Mesenchymal stem cell (in vitro differentiated cells and primary cell): ENCODE data around the gene KLHL18.
"Not testable (repeated sequence)": the region's sequence is repeated elsewhere in the genome, so short reads cannot be mapped to it uniquely, and the experiment has no call there.

ENCODE experiments used
- DNase-seq: peaks from one replicate; pipeline ENCODE4 v3.0.0-alpha.2; 2013
- H2AFZ ChIP-seq: one replicate; pipeline ENCODE4 v1.6.1; 2013; ENCODE audit warnings: low read depth, mild to moderate bottlenecking, control low read depth, inconsistent platforms, low read length, moderate library complexity
- H2AK5ac ChIP-seq: 2 replicates; pipeline ENCODE4 v1.6.1; 2013; ENCODE audit warnings: low read length, moderate library complexity, mild to moderate bottlenecking, inconsistent platforms; ENCODE audit not compliant: severe bottlenecking
- H2BK120ac ChIP-seq: one replicate; pipeline ENCODE4 v1.6.1; 2013; ENCODE audit warnings: low read depth, mild to moderate bottlenecking, inconsistent platforms, low read length, moderate library complexity
- H2BK12ac ChIP-seq, 2 experiments: one replicate each; pipeline ENCODE4 v1.6.1; 2013; ENCODE audit warnings: inconsistent platforms in 2 of 2, low read length in 2 of 2, mild to moderate bottlenecking in 2 of 2, moderate library complexity in 2 of 2, control low read depth in 1 of 2
- H2BK15ac ChIP-seq: one replicate; pipeline ENCODE4 v1.6.1; 2013; ENCODE audit warnings: mild to moderate bottlenecking, low read depth, inconsistent platforms; ENCODE audit not compliant: poor library complexity, severe bottlenecking
- H2BK5ac ChIP-seq: 2 replicates; pipeline ENCODE4 v1.6.1; 2013; ENCODE audit warnings: low read depth, mild to moderate bottlenecking, low read length, control low read depth, inconsistent platforms; ENCODE audit not compliant: poor library complexity, severe bottlenecking
- H3K14ac ChIP-seq, 2 experiments: one replicate each; pipeline ENCODE4 v1.6.1; 2013; ENCODE audit warnings: inconsistent platforms in 2 of 2, low read length in 2 of 2, control low read depth in 1 of 2, mild to moderate bottlenecking in 1 of 2, moderate library complexity in 1 of 2
- H3K18ac ChIP-seq, 2 experiments: one replicate each; pipeline ENCODE4 v1.6.1; 2013; ENCODE audit warnings: inconsistent platforms in 2 of 2, low read length in 2 of 2, control low read depth in 1 of 2, low read depth in 1 of 2, mild to moderate bottlenecking in 1 of 2
- H3K23ac ChIP-seq, 2 experiments: one replicate each; pipeline ENCODE4 v1.6.1; 2013; ENCODE audit warnings: inconsistent platforms in 2 of 2, low read length in 2 of 2, mild to moderate bottlenecking in 2 of 2, moderate library complexity in 2 of 2, control low read depth in 1 of 2
- H3K27ac ChIP-seq: 2 replicates; pipeline ENCODE4 v1.5.1; 2013; ENCODE audit warnings: mild to moderate bottlenecking, moderate library complexity, low read length, control low read depth, inconsistent platforms; ENCODE audit not compliant: poor library complexity, severe bottlenecking
- H3K27me3 ChIP-seq, 2 experiments: 2 replicates each; pipeline versions ENCODE4 v1.6.1 to v1.7.0; 2013; ENCODE audit warnings: low read length in 2 of 2, mild to moderate bottlenecking in 2 of 2, moderate library complexity in 2 of 2, control low read depth in 1 of 2, inconsistent platforms in 1 of 2; ENCODE audit not compliant: control insufficient read depth in 1 of 2, insufficient read depth in 1 of 2
- H3K36me3 ChIP-seq, 2 experiments: 2 replicates each; pipeline versions ENCODE4 v1.6.1 to v1.7.0; 2013; ENCODE audit warnings: low read length in 2 of 2, control low read depth in 1 of 2, inconsistent platforms in 1 of 2, low read depth in 1 of 2, mild to moderate bottlenecking in 1 of 2; ENCODE audit not compliant: insufficient read depth in 2 of 2, control insufficient read depth in 1 of 2
- H3K4ac ChIP-seq, 2 experiments: one replicate each; pipeline ENCODE4 v1.6.1; 2013; ENCODE audit warnings: inconsistent platforms in 2 of 2, low read length in 2 of 2, mild to moderate bottlenecking in 2 of 2, moderate library complexity in 2 of 2, control low read depth in 1 of 2, low read depth in 1 of 2
- H3K4me1 ChIP-seq: 2 replicates; pipeline ENCODE4 v1.6.1; 2013; ENCODE audit warnings: low read depth, low read length, control low read depth; ENCODE audit not compliant: control insufficient read depth, insufficient read depth
- H3K4me2 ChIP-seq: 2 replicates; pipeline ENCODE4 v1.6.1; 2013; ENCODE audit warnings: low read length, mild to moderate bottlenecking, inconsistent platforms; ENCODE audit not compliant: poor library complexity, severe bottlenecking
- H3K4me3 ChIP-seq, 2 experiments: 2 replicates each; pipeline versions ENCODE4 v1.5.1 to v1.7.0; 2013; ENCODE audit warnings: low read length in 2 of 2, mild to moderate bottlenecking in 2 of 2, control low read depth in 1 of 2, low read depth in 1 of 2; ENCODE audit not compliant: insufficient read depth in 1 of 2
- H3K79me1 ChIP-seq: replicated peaks from 2 replicates; pipeline ENCODE4 v1.6.1; 2013; ENCODE audit warnings: mild to moderate bottlenecking, control low read depth, low read length, inconsistent platforms; ENCODE audit not compliant: poor library complexity, severe bottlenecking
- H3K9ac ChIP-seq: 2 replicates; pipeline ENCODE4 v1.7.0; 2013; ENCODE audit warnings: mild to moderate bottlenecking, low read length, moderate library complexity
- H3K9me3 ChIP-seq: 2 replicates; pipeline ENCODE4 v1.7.0; 2013; ENCODE audit warnings: mild to moderate bottlenecking, low read length; ENCODE audit not compliant: control insufficient read depth
- H4K8ac ChIP-seq: one replicate; pipeline ENCODE4 v1.6.1; 2013; ENCODE audit warnings: inconsistent platforms, mild to moderate bottlenecking, low read length, moderate library complexity
- H4K91ac ChIP-seq: one replicate; pipeline ENCODE4 v1.6.1; 2013; ENCODE audit warnings: mild to moderate bottlenecking, low read length, inconsistent platforms
- WGBS: methylation state at CpG from one replicate; pipeline ENCODE4 v1.1.7; 2013; ENCODE audit warnings: mixed read lengths; 5-methylcytosine and 5-hydroxymethylcytosine counted together

The KLHL18 gene

DNA sequence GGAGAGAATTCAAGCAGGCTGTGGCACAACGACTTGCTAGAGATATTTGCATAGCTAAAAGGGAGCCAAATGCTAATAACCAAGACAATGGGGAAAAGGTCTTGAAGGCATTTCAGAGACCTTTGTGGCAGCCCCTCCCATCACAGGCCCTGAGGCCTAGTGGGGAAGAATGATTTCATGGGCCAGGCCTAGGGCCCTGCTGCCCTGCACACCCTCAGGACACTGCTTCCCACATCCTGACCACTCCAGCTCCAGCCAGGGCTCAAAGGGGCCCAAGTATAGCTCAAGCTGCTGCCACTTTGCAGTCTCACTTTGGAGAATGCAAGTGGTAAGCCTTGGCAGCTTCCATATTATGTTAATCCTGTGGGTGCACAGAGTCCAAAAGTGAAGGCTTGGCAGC lies 76.6 kb downstream of the KLHL18 start:
- H3K23ac ChIP-seq, result no peak overlapping the region
- DNase-seq, result no peak
- 71% methylated on average over 1 of the region's 1 CpG for WGBS
- no peak overlapping the region for H2AK5ac ChIP-seq
- no peaks in the 10 kb centered on the region for H3K4me1 ChIP-seq
- no peak overlapping the region for H4K8ac ChIP-seq
- H3K4me3 ChIP-seq, result peak overlapping the region in 1 of 2 experiments; percentile 18
- no peaks in the 10 kb centered on the region for H3K27me3 ChIP-seq
- no peak overlapping the region for H2BK15ac ChIP-seq
- H4K91ac ChIP-seq, result no peak overlapping the region
- no peak overlapping the region for H2BK120ac ChIP-seq
- no peaks in the 10 kb centered on the region for H3K79me1 ChIP-seq
- H3K9ac ChIP-seq, result no peak overlapping the region
- no peak overlapping the region for H2BK5ac ChIP-seq
- peaks cover 29% of the 10 kb centered on the region for H3K9me3 ChIP-seq
- H2BK12ac ChIP-seq, result no peak overlapping the region
- H3K4ac ChIP-seq, result no peak overlapping the region
- no peak overlapping the region for H3K4me2 ChIP-seq
- H3K14ac ChIP-seq, result no peak overlapping the region
- no peak overlapping the region for H3K18ac ChIP-seq
- H3K27ac ChIP-seq, result no peak overlapping the region
- no peak overlapping the region for H2AFZ ChIP-seq
- peaks cover 0 to 3% of the 10 kb centered on the region in 2 experiments for H3K36me3 ChIP-seq

- not testable (repeated sequence) for H2AFZ ChIP-seq, H3K18ac ChIP-seq, H3K36me3 ChIP-seq, H3K27ac ChIP-seq, H3K4me2 ChIP-seq, H4K91ac ChIP-seq, H2AK5ac ChIP-seq, H3K4me1 ChIP-seq, H2BK120ac ChIP-seq, DNase-seq, H2BK12ac ChIP-seq, H3K27me3 ChIP-seq, H2BK5ac ChIP-seq, H3K23ac ChIP-seq, H3K14ac ChIP-seq, H3K79me1 ChIP-seq, H3K4ac ChIP-seq, H2BK15ac ChIP-seq, H4K8ac ChIP-seq, H3K9ac ChIP-seq
- peaks cover 29% of the 10 kb centered on the region for H3K9me3 ChIP-seq
- H3K4me3 ChIP-seq, result peak overlapping the region in 1 of 2 experiments; percentile 18
- 83% methylated on average over 4 of the region's 4 CpGs for WGBS
Measured at GRCh38 chr3:47360110-47360517, 77.4 kb downstream of the KLHL18 start.

GRCh38 chr3:47362701-47363100 lies 80.0 kb downstream of the KLHL18 start:
- Histone ChIP-seq H3K27ac (no peak overlapping the region), H2BK120ac (no peak overlapping the region), H2BK15ac (no peak overlapping the region), H2BK5ac (no peak overlapping the region), H2AK5ac (no peak overlapping the region), H3K36me3 (peaks cover 0 to 3% of the 10 kb centered on the region in 2 experiments), H3K4me3 (no peak overlapping the region), H3K27me3 (no peaks in the 10 kb centered on the region), H3K9me3 (peaks cover 25% of the 10 kb centered on the region), H3K79me1 (no peaks in the 10 kb centered on the region), H3K14ac (no peak overlapping the region), H3K23ac (no peak overlapping the region), H3K9ac (no peak overlapping the region), H4K91ac (no peak overlapping the region), H3K4me2 (no peak overlapping the region), H2BK12ac (no peak overlapping the region), H3K4ac (no peak overlapping the region), H4K8ac (no peak overlapping the region), H3K18ac (no peak overlapping the region), H3K4me1 (no peaks in the 10 kb centered on the region), H2AFZ (no peak overlapping the region)
- WGBS, result 86% methylated on average over 5 of the region's 5 CpGs
- DNase-seq, result no peak

GRCh38 chr3:47365213-47366153 lies 82.7 kb downstream of the KLHL18 start:
- Histone ChIP-seq H3K27ac (no peak overlapping the region), H2BK5ac (no peak overlapping the region), H3K79me1 (no peaks in the 10 kb centered on the region), H2BK120ac (no peak overlapping the region), H3K18ac (no peak overlapping the region), H3K14ac (no peak overlapping the region), H4K91ac (no peak overlapping the region), H3K4me2 (no peak overlapping the region), H4K8ac (no peak overlapping the region), H3K4ac (no peak overlapping the region), H2BK15ac (no peak overlapping the region), H2BK12ac (no peak overlapping the region), H3K4me3 (no peak overlapping the region), H3K4me1 (no peaks in the 10 kb centered on the region), H3K23ac (no peak overlapping the region), H3K9me3 (no peaks in the 10 kb centered on the region), H2AFZ (no peak overlapping the region), H3K27me3 (peaks cover 7 to 13% of the 10 kb centered on the region in 2 experiments), H3K36me3 (no peaks in the 10 kb centered on the region), H2AK5ac (no peak overlapping the region), H3K9ac (peak overlapping the region; percentile 16)
- WGBS, result 88% methylated on average over 7 of the region's 11 CpGs
- no peak for DNase-seq
